ENCODE measurements around the gene MEIOSIN. TPM values are rescaled to one million over a fixed set of nuclear protein-coding genes. Genes with fewer than 3 reads are reported as not detected.

MEIOSIN gene
- total and polyA plus RNA-seq, 8 donors: not detected

DNA sequence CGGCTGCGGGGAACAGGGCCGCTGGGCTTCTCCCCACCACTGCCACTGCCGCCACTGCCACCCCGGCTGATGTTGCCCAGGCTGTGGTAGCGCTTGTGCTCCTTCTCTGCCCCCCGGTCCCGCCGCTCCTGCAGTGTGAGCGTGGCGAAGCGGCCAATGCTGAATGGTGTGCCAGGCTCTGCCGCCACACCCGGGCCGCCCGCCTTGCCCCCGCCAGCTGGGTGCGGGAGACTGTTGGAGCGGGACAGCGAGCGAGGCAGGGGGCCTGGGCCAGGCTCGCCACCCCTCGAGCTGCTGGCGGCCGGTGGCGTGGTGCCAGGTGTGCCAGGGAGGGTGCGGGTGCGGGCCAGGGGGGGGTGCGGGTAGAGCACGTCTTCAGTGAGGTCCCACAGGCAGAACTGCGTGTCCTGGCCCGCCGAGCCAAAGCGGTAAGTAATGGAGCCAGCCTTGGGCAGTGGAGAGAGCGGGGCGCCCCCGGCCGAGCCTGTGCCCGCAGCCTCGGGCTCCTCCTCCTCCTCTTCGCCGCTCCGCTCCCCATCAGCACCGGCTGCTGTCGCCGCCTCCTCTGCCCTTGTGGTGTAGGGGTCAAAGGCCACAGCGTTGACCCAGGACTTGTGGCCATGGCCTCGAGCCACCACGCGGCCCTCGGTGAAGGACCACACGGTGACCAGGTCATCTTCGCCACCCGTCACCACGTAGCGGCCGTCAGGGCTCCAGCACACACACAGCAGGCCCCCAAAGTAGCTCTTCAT, 52.7 kb downstream of the MEIOSIN start:
- no peak for ATAC-seq
- TF ChIP-seq, protein P1, sequence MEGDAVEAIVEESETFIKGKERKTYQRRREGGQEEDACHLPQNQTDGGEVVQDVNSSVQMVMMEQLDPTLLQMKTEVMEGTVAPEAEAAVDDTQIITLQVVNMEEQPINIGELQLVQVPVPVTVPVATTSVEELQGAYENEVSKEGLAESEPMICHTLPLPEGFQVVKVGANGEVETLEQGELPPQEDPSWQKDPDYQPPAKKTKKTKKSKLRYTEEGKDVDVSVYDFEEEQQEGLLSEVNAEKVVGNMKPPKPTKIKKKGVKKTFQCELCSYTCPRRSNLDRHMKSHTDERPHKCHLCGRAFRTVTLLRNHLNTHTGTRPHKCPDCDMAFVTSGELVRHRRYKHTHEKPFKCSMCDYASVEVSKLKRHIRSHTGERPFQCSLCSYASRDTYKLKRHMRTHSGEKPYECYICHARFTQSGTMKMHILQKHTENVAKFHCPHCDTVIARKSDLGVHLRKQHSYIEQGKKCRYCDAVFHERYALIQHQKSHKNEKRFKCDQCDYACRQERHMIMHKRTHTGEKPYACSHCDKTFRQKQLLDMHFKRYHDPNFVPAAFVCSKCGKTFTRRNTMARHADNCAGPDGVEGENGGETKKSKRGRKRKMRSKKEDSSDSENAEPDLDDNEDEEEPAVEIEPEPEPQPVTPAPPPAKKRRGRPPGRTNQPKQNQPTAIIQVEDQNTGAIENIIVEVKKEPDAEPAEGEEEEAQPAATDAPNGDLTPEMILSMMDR (IDR thresholded peaks at IDR 0.05): no peak
- H3K4me3 ChIP-seq: no peak overlapping the region
- peaks cover 0 to 56% of the 10 kb centered on the region in 2 donors for H3K36me3 ChIP-seq
- peaks cover 0 to 96% of the 10 kb centered on the region in 2 donors for H3K27me3 ChIP-seq
- H3K27ac ChIP-seq: no peak overlapping the region
- no peaks in the 10 kb centered on the region for H3K9me3 ChIP-seq
- DNase-seq: peak in 1 of 4 donors; percentile 67
- intact Hi-C loops (cut with DNase I): no loop called here
- peaks cover 6 to 27% of the 10 kb centered on the region in 2 donors for H3K4me1 ChIP-seq

DNA sequence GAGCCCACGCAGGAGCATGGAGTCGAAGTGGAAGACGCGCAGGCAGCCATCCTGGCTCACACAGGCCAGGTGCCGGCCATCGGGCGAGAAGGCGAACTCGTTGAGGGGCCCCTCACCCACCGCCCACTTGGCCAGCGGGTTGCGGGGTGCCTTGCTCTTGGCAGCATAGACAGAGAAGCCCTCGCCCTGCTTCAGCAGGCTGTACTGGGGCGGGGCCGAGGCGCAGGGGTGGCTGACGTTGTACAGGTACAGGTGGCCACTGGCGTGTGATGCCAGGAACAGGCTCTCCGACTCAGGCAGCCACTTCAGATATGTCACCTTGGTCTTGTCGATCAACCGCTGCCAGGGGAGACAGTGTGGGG, 53.3 kb downstream of the MEIOSIN start:
- Histone ChIP-seq H3K4me3 (no peak overlapping the region), H3K36me3 (peaks cover 0 to 56% of the 10 kb centered on the region in 2 donors), H3K4me1 (peaks cover 7 to 27% of the 10 kb centered on the region in 2 donors), H3K9me3 (no peaks in the 10 kb centered on the region), H3K27me3 (peaks cover 0 to 91% of the 10 kb centered on the region in 2 donors), H3K27ac (no peak overlapping the region)
- DNase-seq (peak in 1 of 4 donors; percentile 75), ATAC-seq (no peak)
- TF ChIP-seq, protein P1 (IDR thresholded peaks at IDR 0.05): no peak
- intact Hi-C loops (cut with DNase I): no loop called here

DNA sequence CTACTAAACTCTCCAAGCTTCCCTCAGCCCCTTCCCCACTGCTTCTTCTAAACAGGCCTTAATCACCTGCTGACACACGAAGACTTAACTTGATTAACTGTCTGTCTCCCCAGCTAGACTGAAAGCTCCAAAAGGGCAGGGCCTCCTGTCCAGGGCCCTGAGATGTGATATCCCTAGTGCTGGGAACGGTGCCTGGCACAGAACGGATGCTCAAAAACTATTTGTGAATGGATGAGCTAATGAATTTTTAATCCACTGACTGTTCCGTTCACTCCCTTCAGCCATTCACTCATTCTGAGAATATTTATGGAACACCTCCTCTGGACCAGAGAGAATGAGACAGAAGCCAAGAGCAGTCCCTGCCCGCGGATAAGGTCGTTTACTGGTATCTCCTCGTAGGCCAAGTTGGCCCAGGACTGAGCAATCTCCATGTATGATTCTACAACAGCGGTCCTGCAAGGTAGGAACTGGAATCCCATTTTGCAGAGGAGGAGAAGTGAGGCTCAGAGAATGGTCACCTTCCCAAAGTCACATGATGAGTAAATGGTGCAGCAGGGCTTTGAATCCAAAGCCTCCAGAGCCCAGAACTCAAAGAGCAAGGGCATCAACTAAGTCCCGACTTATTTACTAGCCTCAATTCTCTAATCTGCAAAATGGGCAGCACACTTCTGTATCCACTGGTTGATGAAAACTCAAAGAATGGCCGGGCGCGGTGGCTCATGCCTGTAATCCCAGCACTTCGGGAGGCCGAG, 56.0 kb downstream of the MEIOSIN start:
- Histone ChIP-seq H3K27me3 (peaks cover 0 to 89% of the 10 kb centered on the region in 2 donors), H3K4me3 (no peak overlapping the region), H3K4me1 (peaks cover 12 to 27% of the 10 kb centered on the region in 2 donors), H3K9me3 (no peaks in the 10 kb centered on the region), H3K27ac (no peak overlapping the region), H3K36me3 (peaks cover 0 to 56% of the 10 kb centered on the region in 2 donors)
- TF ChIP-seq, protein P1 (IDR thresholded peaks at IDR 0.05): no peak
- DNase-seq: no peak
- ATAC-seq: no peak
- intact Hi-C loops (cut with DNase I): no loop called here

DNA sequence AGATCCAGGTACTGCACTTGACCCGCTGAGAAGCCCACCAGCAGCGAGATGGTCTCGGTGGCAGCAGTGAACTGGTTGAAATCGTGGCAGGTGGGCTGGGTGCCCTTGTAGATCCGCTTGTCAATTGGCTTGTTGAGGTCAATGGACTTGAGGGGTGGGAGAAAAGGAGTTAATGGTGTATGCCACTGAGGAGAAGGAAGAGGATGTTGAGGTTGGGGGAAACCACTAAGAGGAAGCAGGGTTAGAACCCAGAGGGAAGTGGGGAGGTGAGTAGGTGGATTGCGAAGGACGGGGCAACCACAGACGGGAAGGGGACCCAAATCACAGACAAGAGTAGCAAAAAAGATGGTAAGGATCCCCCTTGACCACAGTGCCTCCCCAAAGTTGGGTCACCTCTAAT, 57.7 kb downstream of the MEIOSIN start:
- intact Hi-C loops (cut with DNase I): no loop called here

More for the DNA sequence above, 57.7 kb downstream of the MEIOSIN start:
- no peak overlapping the region for H3K27ac ChIP-seq
- H3K4me1 ChIP-seq: peaks cover 12 to 27% of the 10 kb centered on the region in 2 donors
- H3K36me3 ChIP-seq: peaks cover 0 to 48% of the 10 kb centered on the region in 2 donors
- peaks cover 0 to 89% of the 10 kb centered on the region in 2 donors for H3K27me3 ChIP-seq
- H3K4me3 ChIP-seq: peak overlapping the region in 1 of 2 donors; percentile 59
- TF ChIP-seq, protein P1 (IDR thresholded peaks at IDR 0.05): no peak
- H3K9me3 ChIP-seq: no peaks in the 10 kb centered on the region
- ATAC-seq (no peak), DNase-seq (no peak)

Measured in left lung (tissue), 10 donors.